Memory B cell (primary cell): ENCODE data around the gene PDX1.
A peak's percentile ranks its signal among the peaks of the same experiment; 100 is the strongest.

Source experiments
- ATAC-seq: fragments of 150-1000 bp; cut with Tn5 transposase; 2 replicates; pipeline ENCODE4 v1.10.0; 2021; ENCODE audit warnings: low read depth, mild to moderate bottlenecking, moderate library complexity
- DNase-seq, 2 donors: peaks; one replicate each; pipeline ENCODE4 v3.0.0; 2022; ENCODE audit warnings: low spot score in 2 of 2
- H3K27ac Mint-ChIP-seq: one replicate; pipeline ENCODE4 v1.8.0; 2022; ENCODE audit warnings: mild to moderate bottlenecking, moderate library complexity, mixed read lengths
- H3K27me3 Mint-ChIP-seq: one replicate; pipeline ENCODE4 v1.8.0; 2022; ENCODE audit warnings: mixed read lengths
- H3K36me3 Mint-ChIP-seq: one replicate; pipeline ENCODE4 v1.8.0; 2022; ENCODE audit warnings: mild to moderate bottlenecking, mixed read lengths
- H3K4me1 Mint-ChIP-seq: one replicate; pipeline ENCODE4 v1.8.0; 2022; ENCODE audit warnings: mixed read lengths
- H3K4me3 Mint-ChIP-seq: one replicate; pipeline ENCODE4 v1.8.0; 2022; ENCODE audit warnings: mild to moderate bottlenecking, moderate library complexity, mixed read lengths
- H3K9me3 Mint-ChIP-seq: one replicate; pipeline ENCODE4 v1.8.0; 2022; ENCODE audit warnings: mixed read lengths

PDX1 gene

GRCh38 chr13:27919934-27920676 is at the start of gene PDX1:
PDX1 (plus strand) TSS chr13:27920000; CDS start chr13:27920139, 139 bp downstream.
- peaks cover 3% of the 10 kb centered on the region for H3K36me3 Mint-ChIP-seq
- ATAC-seq (peak; percentile 38), DNase-seq (peak in 1 of 2 donors; percentile 30)
- peak within 1 kb of the TSS; percentile 41 for H3K27ac Mint-ChIP-seq
- H3K27me3 Mint-ChIP-seq, result peaks cover 33% of the 10 kb centered on the region
- H3K4me1 Mint-ChIP-seq, result peaks cover 18% of the 10 kb centered on the region
- peak within 1 kb of the TSS; percentile 73 for H3K4me3 Mint-ChIP-seq
- no peaks in the 10 kb centered on the region for H3K9me3 Mint-ChIP-seq

GRCh38 chr13:27878274-27878673 is 41.5 kb upstream of the PDX1 start:
- H3K4me1 Mint-ChIP-seq, result no peaks in the 10 kb centered on the region
- H3K36me3 Mint-ChIP-seq, result peaks cover 8% of the 10 kb centered on the region
- ATAC-seq, result no peak
- H3K4me3 Mint-ChIP-seq, result no peak overlapping the region
- H3K27ac Mint-ChIP-seq, result no peak overlapping the region
- peaks cover 26% of the 10 kb centered on the region for H3K27me3 Mint-ChIP-seq
- no peak for DNase-seq
- peaks cover 7% of the 10 kb centered on the region for H3K9me3 Mint-ChIP-seq

GRCh38 chr13:27889471-27889870 is 30.3 kb upstream of the PDX1 start:
- H3K36me3 Mint-ChIP-seq, result no peaks in the 10 kb centered on the region
- peaks cover 14% of the 10 kb centered on the region for H3K9me3 Mint-ChIP-seq
- no peak overlapping the region for H3K27ac Mint-ChIP-seq
- H3K4me1 Mint-ChIP-seq, result no peaks in the 10 kb centered on the region
- H3K27me3 Mint-ChIP-seq, result peaks cover 13% of the 10 kb centered on the region
- DNase-seq (no peak), ATAC-seq (no peak)
- no peak overlapping the region for H3K4me3 Mint-ChIP-seq

GRCh38 chr13:27896726-27897125 is 23.1 kb upstream of the PDX1 start:
- H3K36me3 Mint-ChIP-seq, result no peaks in the 10 kb centered on the region
- H3K9me3 Mint-ChIP-seq, result peaks cover 11% of the 10 kb centered on the region
- H3K27me3 Mint-ChIP-seq, result peaks cover 19% of the 10 kb centered on the region
- ATAC-seq (no peak), DNase-seq (no peak)
- H3K27ac Mint-ChIP-seq, result no peak overlapping the region
- no peak overlapping the region for H3K4me3 Mint-ChIP-seq
- no peaks in the 10 kb centered on the region for H3K4me1 Mint-ChIP-seq

- Mint-ChIP-seq H3K9me3 (no peaks in the 10 kb centered on the region), H3K36me3 (no peaks in the 10 kb centered on the region), H3K4me1 (peaks cover 2% of the 10 kb centered on the region), H3K4me3 (no peak overlapping the region), H3K27ac (no peak overlapping the region), H3K27me3 (peaks cover 35% of the 10 kb centered on the region)
- ATAC-seq, result no peak
- DNase-seq, result no peak
Measured at GRCh38 chr13:27904719-27905118, 15.1 kb upstream of the PDX1 start.

GRCh38 chr13:27905650-27906049 is 14.2 kb upstream of the PDX1 start:
- H3K27me3 Mint-ChIP-seq, result peaks cover 36% of the 10 kb centered on the region
- no peaks in the 10 kb centered on the region for H3K36me3 Mint-ChIP-seq
- DNase-seq (no peak), ATAC-seq (no peak)
- peaks cover 2% of the 10 kb centered on the region for H3K4me1 Mint-ChIP-seq
- no peak overlapping the region for H3K4me3 Mint-ChIP-seq
- no peak overlapping the region for H3K27ac Mint-ChIP-seq
- no peaks in the 10 kb centered on the region for H3K9me3 Mint-ChIP-seq

- H3K27ac Mint-ChIP-seq, result no peak overlapping the region
- peaks cover 37% of the 10 kb centered on the region for H3K27me3 Mint-ChIP-seq
- H3K4me1 Mint-ChIP-seq, result peaks cover 2% of the 10 kb centered on the region
- ATAC-seq (no peak), DNase-seq (no peak)
- no peaks in the 10 kb centered on the region for H3K9me3 Mint-ChIP-seq
- no peaks in the 10 kb centered on the region for H3K36me3 Mint-ChIP-seq
- no peak overlapping the region for H3K4me3 Mint-ChIP-seq
Measured at GRCh38 chr13:27907121-27907787, 12.5 kb upstream of the PDX1 start.

GRCh38 chr13:27909378-27909777 is 10.4 kb upstream of the PDX1 start:
- Mint-ChIP-seq H3K4me1 (peaks cover 2% of the 10 kb centered on the region), H3K4me3 (no peak overlapping the region), H3K36me3 (no peaks in the 10 kb centered on the region), H3K27ac (no peak overlapping the region), H3K9me3 (no peaks in the 10 kb centered on the region), H3K27me3 (peaks cover 34% of the 10 kb centered on the region)
- ATAC-seq, result no peak
- DNase-seq, result no peak

GRCh38 chr13:27911521-27911920 is 8.3 kb upstream of the PDX1 start:
- Mint-ChIP-seq H3K9me3 (no peaks in the 10 kb centered on the region), H3K4me1 (peaks cover 2% of the 10 kb centered on the region), H3K27ac (no peak overlapping the region), H3K27me3 (peaks cover 29% of the 10 kb centered on the region), H3K36me3 (no peaks in the 10 kb centered on the region), H3K4me3 (no peak overlapping the region)
- DNase-seq (no peak), ATAC-seq (no peak)

GRCh38 chr13:27913160-27913559 is 6.6 kb upstream of the PDX1 start:
- Mint-ChIP-seq H3K9me3 (no peaks in the 10 kb centered on the region), H3K4me3 (no peak overlapping the region), H3K27ac (no peak overlapping the region), H3K4me1 (peaks cover 3% of the 10 kb centered on the region), H3K27me3 (peaks cover 24% of the 10 kb centered on the region), H3K36me3 (no peaks in the 10 kb centered on the region)
- no peak for ATAC-seq
- no peak for DNase-seq

GRCh38 chr13:27915301-27916207 is 4.2 kb upstream of the PDX1 start:
- Mint-ChIP-seq H3K9me3 (no peaks in the 10 kb centered on the region), H3K4me3 (no peak overlapping the region), H3K27me3 (peaks cover 23% of the 10 kb centered on the region), H3K4me1 (peaks cover 6% of the 10 kb centered on the region), H3K27ac (no peak overlapping the region), H3K36me3 (peaks cover under 1% of the 10 kb centered on the region)
- DNase-seq (no peak), ATAC-seq (no peak)

- Mint-ChIP-seq H3K27me3 (peaks cover 22% of the 10 kb centered on the region), H3K4me1 (peaks cover 10% of the 10 kb centered on the region), H3K9me3 (no peaks in the 10 kb centered on the region), H3K27ac (peak overlapping the region; percentile 77), H3K36me3 (peaks cover 2% of the 10 kb centered on the region), H3K4me3 (peak overlapping the region; percentile 59)
- ATAC-seq (no peak), DNase-seq (no peak)
Measured at GRCh38 chr13:27917121-27917947, 2.5 kb upstream of the PDX1 start.
